ENCODE data around the gene KCMF1.

DNA sequence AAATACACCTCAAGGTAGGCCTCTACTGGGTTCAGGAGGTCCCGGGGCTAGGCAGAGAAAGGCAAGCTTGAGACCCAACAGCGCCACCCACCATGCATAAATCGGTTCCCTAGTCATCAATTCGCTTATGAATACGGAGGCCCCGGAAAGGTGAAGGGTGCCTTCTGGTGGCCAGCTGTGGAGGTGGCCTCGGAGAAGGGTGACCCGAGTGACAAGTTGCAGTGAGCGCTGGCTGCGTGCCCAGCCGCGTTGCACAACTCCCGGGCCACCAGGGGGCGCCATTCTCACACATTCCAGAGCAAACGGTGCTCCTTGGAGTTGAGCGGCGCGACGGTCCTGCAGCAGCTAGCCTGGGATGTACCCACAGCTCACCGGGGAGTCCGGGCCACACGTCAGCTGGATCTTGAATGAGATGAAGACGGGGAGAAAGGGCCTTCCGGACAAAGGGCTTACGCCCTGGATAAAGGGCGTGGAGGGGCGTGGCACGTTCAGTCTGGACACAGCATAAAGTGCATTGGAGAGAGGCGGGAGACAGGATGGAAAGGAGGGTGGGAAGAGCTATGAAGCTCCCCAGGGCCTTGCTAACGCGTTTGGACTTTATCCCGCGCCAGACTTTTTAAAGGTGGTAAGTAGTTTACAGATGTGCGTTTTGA is 45.1 kb upstream of the KCMF1 start:
- TF ChIP-seq POLR2A (IDR thresholded peaks at IDR 0.05; ENCODE audit: low read depth, low read length) = no peak; the same call in 1 of the 2 replicates
- TF ChIP-seq POLR2AphosphoS5 (IDR thresholded peaks at IDR 0.05; ENCODE audit: low read depth, low read length) = peak; percentile 57
